AG09319 (cell line): ENCODE results near the gene STK36.

Experiments used
- DNase-seq: peaks from one replicate; pipeline ENCODE4 v3.0.0-alpha.2; 2010; ENCODE audit warnings: low read depth; ENCODE audit errors: extremely low read depth
- CTCF ChIP-seq: IDR thresholded peaks from 2 replicates; pipeline ENCODE4 v1.5.1; 2011; ENCODE audit warnings: low read depth, mild to moderate bottlenecking, inconsistent platforms, low read length, moderate library complexity

Gene STK36

GRCh38 chr2:218694405-218695145, 22.7 kb downstream of the STK36 start:
- no peak for TF ChIP-seq CTCF
- DNase-seq: no peak

GRCh38 chr2:218698885-218699284, 27.0 kb downstream of the STK36 start:
- DNase-seq: no peak

GRCh38 chr2:218701806-218702205, 29.9 kb downstream of the STK36 start:
- TF ChIP-seq CTCF: no peak

More at GRCh38 chr2:218698885-218699284, 27.0 kb downstream of the STK36 start:
- no peak for TF ChIP-seq CTCF

GRCh38 chr2:218703341-218703740, 31.5 kb downstream of the STK36 start:
- no peak for TF ChIP-seq CTCF
- no peak for DNase-seq

More at GRCh38 chr2:218701806-218702205, 29.9 kb downstream of the STK36 start:
- no peak for DNase-seq

- no peak for DNase-seq
- no peak for TF ChIP-seq CTCF
These were observed 36.2 kb downstream of the STK36 start for GRCh38 chr2:218708086-218708485.

- no peak for DNase-seq
- TF ChIP-seq CTCF: no peak
These were observed 38.0 kb downstream of the STK36 start for GRCh38 chr2:218709908-218710307.

- no peak for TF ChIP-seq CTCF
- no peak for DNase-seq
These were observed 38.4 kb downstream of the STK36 start for GRCh38 chr2:218710334-218710686.
